Activated CD8-positive, alpha-beta T cell treated with anti-CD3 and anti-CD28 coated beads for 36 hours (primary cell): ENCODE data around the gene ATP6V1B1. TPM values are rescaled to one million over a fixed set of nuclear protein-coding genes. Genes with fewer than 3 reads are reported as not detected.

Source experiments
- ATAC-seq: fragments of 200-7000 bp; cut with Tn5 transposase; one replicate; pipeline ENCODE4 v1.10.0; 2021; ENCODE audit warnings: mild to moderate bottlenecking, moderate library complexity
- CTCF ChIA-PET: fragments of 350-600 bp; sonication (Branson Sonifier 250); formaldehyde crosslinking; loops from one replicate; lab custom pipeline; 2021; ENCODE audit warnings: antibody characterized with exemption; lab: Charles Lee
- POLR2A ChIA-PET: fragments of 350-600 bp; sonication (Branson Sonifier 250); formaldehyde crosslinking; loops from one replicate; lab custom pipeline; 2021; ENCODE audit warnings: antibody characterized with exemption; lab: Charles Lee
- DNase-seq: peaks from one replicate; pipeline ENCODE4 v3.0.0-alpha.2; 2020
- H3K27ac Mint-ChIP-seq: one replicate; pipeline ENCODE4 v1.8.0; 2021; ENCODE audit warnings: mild to moderate bottlenecking, mixed read lengths
- H3K27me3 Mint-ChIP-seq: one replicate; pipeline ENCODE4 v1.8.0; 2021; ENCODE audit warnings: mixed read lengths
- H3K36me3 Mint-ChIP-seq: one replicate; pipeline ENCODE4 v1.8.0; 2021; ENCODE audit warnings: low read depth, mixed read lengths
- H3K4me1 Mint-ChIP-seq: one replicate; pipeline ENCODE4 v1.8.0; 2021; ENCODE audit warnings: low read depth, mixed read lengths
- H3K4me3 Mint-ChIP-seq: one replicate; pipeline ENCODE4 v1.8.0; 2021; ENCODE audit warnings: mild to moderate bottlenecking, moderate library complexity, mixed read lengths
- H3K9me3 Mint-ChIP-seq: one replicate; pipeline ENCODE4 v1.8.0; 2021; ENCODE audit warnings: mixed read lengths
- intact Hi-C: fragments of 100-400 bp; cut with micrococcal nuclease; formaldehyde crosslinking; loops from one replicate; pipeline ENCODE4 v1.10.0; 2022
- total RNA-seq, 2 experiments: library from RNA; stranded (reverse); gene quantifications; one replicate each; pipeline ENCODE4 v1.2.3, GENCODE V29; 2021
- TF ChIP-seq, protein P1 (sequence below): fragments of 200-600 bp; IDR thresholded peaks from one replicate; pipeline ENCODE4 v1.8.0; 2022; ENCODE audit warnings: antibody characterized with exemption, mild to moderate bottlenecking

The ATP6V1B1 gene
- total RNA-seq, 2 experiments from 2014 or later, result not detected

DNA sequence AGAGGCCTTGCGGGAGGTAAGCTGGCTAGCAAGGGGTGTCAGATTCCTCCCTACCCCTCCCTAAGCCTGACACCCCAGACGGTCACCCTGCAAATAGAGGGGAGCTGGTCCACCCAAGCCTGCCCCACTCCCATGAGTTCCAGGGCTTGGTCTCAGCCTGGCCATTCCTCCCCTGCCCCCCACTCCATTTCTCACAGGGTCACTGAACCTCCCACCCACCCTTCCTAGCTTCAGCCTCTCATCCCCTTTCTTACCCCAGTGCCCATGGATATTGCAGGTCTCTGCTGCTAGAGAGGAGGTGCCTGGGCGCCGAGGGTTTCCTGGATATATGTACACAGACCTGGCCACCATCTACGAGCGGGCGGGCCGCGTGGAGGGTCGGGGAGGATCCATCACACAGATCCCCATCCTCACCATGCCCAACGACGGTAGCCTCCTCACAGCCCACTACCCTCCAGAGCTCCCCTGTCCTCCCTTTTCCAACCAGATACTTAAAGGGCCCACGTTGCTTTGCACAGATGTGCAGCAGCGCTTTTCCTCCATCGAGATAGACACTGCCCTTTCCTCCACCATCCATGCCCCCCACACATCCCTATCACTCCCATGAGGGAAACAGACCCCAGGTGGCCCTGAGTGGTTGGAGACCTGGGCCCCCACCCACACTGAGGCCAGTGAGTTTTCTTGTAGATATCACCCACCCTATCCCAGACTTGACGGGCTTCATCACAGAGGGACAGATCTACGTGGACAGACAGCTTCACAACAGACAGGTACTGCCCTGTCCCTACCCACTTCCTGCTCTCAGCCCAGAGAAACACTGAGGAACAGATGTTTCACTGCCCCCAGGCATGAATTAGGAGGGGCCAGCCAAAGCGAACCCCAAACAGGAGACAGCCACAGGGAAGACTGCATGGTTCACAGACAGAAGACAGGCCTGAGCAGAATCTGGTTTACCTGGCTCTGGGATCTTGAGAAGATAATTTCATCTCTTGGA, 27.5 kb downstream of the ATP6V1B1 start:
- peaks cover 18% of the 10 kb centered on the region for H3K27me3 Mint-ChIP-seq
- POLR2A ChIA-PET, result interaction anchor here (0.7 to 0.9 kb wide), 4 partner anchors 10 to 254 kb away, joined by 3 read pairs; no protein-coding TSS in a partner anchor

DNA sequence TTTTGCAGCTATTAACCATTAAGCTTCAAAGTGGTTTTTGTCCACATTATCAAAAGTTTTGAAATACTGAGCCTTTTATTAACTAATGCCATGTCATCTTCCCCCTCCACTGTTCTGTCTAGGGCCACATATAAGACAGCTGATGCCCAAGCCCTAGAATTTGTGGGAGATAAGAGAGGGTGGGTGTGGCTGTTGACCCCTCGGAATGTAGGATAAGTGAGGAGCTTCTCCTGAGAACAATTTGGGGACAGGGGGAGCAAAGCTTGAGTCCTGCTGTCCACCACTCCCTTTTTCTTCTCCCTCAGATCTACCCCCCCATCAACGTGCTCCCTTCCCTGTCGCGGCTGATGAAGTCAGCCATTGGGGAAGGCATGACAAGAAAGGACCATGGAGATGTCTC, 28.4 kb downstream of the ATP6V1B1 start:
- intact Hi-C loops, result loop anchor here (2.0 kb wide), 1 partner anchor 31 kb away; the partner anchor contains the start of gene TEX261
- ATAC-seq (no peak), DNase-seq (no peak)
- Mint-ChIP-seq H3K4me1 (peaks cover 3% of the 10 kb centered on the region), H3K4me3 (no peak overlapping the region), H3K9me3 (no peaks in the 10 kb centered on the region), H3K27ac (no peak overlapping the region), H3K36me3 (no peaks in the 10 kb centered on the region), H3K27me3 (peaks cover 18% of the 10 kb centered on the region)
- TF ChIP-seq, protein P1, sequence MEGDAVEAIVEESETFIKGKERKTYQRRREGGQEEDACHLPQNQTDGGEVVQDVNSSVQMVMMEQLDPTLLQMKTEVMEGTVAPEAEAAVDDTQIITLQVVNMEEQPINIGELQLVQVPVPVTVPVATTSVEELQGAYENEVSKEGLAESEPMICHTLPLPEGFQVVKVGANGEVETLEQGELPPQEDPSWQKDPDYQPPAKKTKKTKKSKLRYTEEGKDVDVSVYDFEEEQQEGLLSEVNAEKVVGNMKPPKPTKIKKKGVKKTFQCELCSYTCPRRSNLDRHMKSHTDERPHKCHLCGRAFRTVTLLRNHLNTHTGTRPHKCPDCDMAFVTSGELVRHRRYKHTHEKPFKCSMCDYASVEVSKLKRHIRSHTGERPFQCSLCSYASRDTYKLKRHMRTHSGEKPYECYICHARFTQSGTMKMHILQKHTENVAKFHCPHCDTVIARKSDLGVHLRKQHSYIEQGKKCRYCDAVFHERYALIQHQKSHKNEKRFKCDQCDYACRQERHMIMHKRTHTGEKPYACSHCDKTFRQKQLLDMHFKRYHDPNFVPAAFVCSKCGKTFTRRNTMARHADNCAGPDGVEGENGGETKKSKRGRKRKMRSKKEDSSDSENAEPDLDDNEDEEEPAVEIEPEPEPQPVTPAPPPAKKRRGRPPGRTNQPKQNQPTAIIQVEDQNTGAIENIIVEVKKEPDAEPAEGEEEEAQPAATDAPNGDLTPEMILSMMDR, result no peak
- POLR2A ChIA-PET, result interaction anchor here (0.7 to 0.9 kb wide), 2 partner anchors 21 to 255 kb away, joined by 3 read pairs; no protein-coding TSS in a partner anchor
- CTCF ChIA-PET, result interaction anchor here (0.6 to 6.2 kb wide), 22 partner anchors 9 to 181 kb away, joined by 3 to 60 read pairs (median 5); partner anchors contain the start of gene ANKRD53

More for the DNA sequence above, 27.5 kb downstream of the ATP6V1B1 start:
- H3K36me3 Mint-ChIP-seq, result no peaks in the 10 kb centered on the region
- CTCF ChIA-PET, result interaction anchor here (0.8 to 6.2 kb wide), 14 partner anchors 8 to 94 kb away, joined by 3 to 60 read pairs (median 9); partner anchors contain the start of gene ANKRD53
- no peaks in the 10 kb centered on the region for H3K9me3 Mint-ChIP-seq
- H3K4me1 Mint-ChIP-seq, result peaks cover 6% of the 10 kb centered on the region
- no peak for DNase-seq
- intact Hi-C loops, result no loop called here
- no peak overlapping the region for H3K4me3 Mint-ChIP-seq
- no peak overlapping the region for H3K27ac Mint-ChIP-seq
- TF ChIP-seq, protein P1, result no peak
- ATAC-seq, result no peak

DNA sequence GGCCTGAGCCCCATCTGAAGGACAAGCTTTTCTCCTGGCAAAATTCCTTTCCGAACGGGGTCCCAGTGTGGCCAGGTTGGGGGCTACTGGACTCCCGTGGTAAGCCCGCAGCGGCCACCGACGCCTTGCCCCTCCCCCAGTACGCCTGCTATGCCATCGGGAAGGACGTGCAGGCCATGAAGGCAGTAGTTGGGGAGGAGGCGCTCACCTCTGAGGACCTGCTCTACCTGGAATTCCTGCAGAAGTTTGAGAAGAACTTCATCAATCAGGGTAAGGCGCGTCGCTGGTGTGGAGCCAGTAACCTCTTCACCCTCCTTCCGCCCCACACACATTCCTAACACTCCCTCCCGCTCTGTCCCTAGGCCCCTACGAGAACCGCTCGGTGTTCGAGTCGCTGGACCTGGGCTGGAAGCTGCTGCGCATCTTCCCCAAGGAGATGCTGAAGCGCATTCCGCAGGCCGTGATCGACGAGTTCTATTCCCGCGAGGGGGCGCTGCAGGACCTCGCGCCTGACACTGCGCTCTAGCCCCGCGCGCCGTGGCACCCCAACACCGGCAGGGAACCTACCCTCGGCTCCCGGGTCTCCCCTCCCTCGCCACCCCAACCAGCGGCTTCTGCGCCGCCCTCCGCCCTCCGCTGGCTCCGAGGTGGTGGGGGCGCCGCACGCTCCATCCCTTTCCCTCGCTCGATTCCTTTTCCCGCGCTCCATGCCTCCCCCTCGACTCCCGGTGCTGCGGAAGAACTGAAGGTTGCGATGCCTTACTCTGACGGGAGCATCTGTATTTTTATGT, 29.1 kb downstream of the ATP6V1B1 start:
- POLR2A ChIA-PET, result interaction anchor here (0.6 to 1.1 kb wide), 4 partner anchors 20 to 58 kb away, joined by 3 to 4 read pairs (median 3); no protein-coding TSS in a partner anchor
- CTCF ChIA-PET, result interaction anchor here (0.6 to 6.2 kb wide), 31 partner anchors 9 to 347 kb away, joined by 3 to 60 read pairs (median 5); partner anchors contain the start of gene ANKRD53
- intact Hi-C loops, result loop anchor here (2.0 kb wide), 1 partner anchor 30 kb away; the partner anchor contains the start of gene TEX261
- ATAC-seq, result peak; percentile 97
- TF ChIP-seq, protein P1, result peak; percentile 93
- H3K36me3 Mint-ChIP-seq, result no peaks in the 10 kb centered on the region
- H3K27ac Mint-ChIP-seq, result no peak overlapping the region
- no peaks in the 10 kb centered on the region for H3K9me3 Mint-ChIP-seq
- H3K27me3 Mint-ChIP-seq, result peaks cover 18% of the 10 kb centered on the region
- peaks cover 3% of the 10 kb centered on the region for H3K4me1 Mint-ChIP-seq
- peak; percentile 89 for DNase-seq
- H3K4me3 Mint-ChIP-seq, result peak overlapping the region; percentile 77

DNA sequence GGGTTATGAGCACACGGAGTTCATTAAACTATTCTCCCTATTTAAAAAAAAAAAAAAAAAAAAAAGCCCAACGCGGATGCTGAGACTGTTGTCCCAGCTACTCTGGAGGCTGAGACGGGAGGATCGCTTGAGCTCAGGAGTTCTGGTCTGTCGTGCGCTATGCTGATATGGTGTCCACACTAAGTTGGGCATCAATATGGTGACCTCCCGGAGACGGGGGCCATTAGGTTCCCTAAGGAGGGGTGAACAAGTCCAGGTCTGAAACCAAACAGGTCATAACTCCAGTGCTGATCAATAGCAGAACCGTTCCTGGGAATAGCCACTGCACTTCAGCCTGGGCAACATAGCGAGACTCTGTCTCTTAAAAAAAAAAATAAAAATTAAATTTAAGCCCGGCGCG, 29.8 kb downstream of the ATP6V1B1 start:
- ATAC-seq, result no peak
- no peak for DNase-seq
- H3K4me3 Mint-ChIP-seq, result peak overlapping the region; percentile 77
- ChIA-PET POLR2A (interaction anchor here (0.6 to 1.1 kb wide), 3 partner anchors 19 to 59 kb away, joined by 3 to 4 read pairs (median 3); no protein-coding TSS in a partner anchor), CTCF (interaction anchor here (0.7 to 6.2 kb wide), 18 partner anchors 9 to 347 kb away, joined by 3 to 60 read pairs (median 6); partner anchors contain the start of gene ANKRD53)
- H3K36me3 Mint-ChIP-seq, result no peaks in the 10 kb centered on the region
- H3K27ac Mint-ChIP-seq, result no peak overlapping the region
- TF ChIP-seq, protein P1, result no peak
- intact Hi-C loops, result loop anchor here (2.0 kb wide), 1 partner anchor 29 kb away; the partner anchor contains the start of gene TEX261
- H3K4me1 Mint-ChIP-seq, result peaks cover 3% of the 10 kb centered on the region
- H3K27me3 Mint-ChIP-seq, result peaks cover 21% of the 10 kb centered on the region
- H3K9me3 Mint-ChIP-seq, result no peaks in the 10 kb centered on the region
